HG02870 (cell line): ENCODE results near the gene C1QBP.
A peak's percentile ranks its signal among the peaks of the same experiment; 100 is the strongest.
"Not testable (repeated sequence)": the region's sequence is repeated elsewhere in the genome, so short reads cannot be mapped to it uniquely, and the experiment has no call there.

Experiments used
- ATAC-seq: cut with Tn5 transposase; IDR thresholded peaks from one replicate; pipeline ENCODE4 v1.9.1; 2021; ENCODE audit warnings: mild to moderate bottlenecking, moderate library complexity; ENCODE audit not compliant: unreplicated experiment

C1QBP gene

DNA sequence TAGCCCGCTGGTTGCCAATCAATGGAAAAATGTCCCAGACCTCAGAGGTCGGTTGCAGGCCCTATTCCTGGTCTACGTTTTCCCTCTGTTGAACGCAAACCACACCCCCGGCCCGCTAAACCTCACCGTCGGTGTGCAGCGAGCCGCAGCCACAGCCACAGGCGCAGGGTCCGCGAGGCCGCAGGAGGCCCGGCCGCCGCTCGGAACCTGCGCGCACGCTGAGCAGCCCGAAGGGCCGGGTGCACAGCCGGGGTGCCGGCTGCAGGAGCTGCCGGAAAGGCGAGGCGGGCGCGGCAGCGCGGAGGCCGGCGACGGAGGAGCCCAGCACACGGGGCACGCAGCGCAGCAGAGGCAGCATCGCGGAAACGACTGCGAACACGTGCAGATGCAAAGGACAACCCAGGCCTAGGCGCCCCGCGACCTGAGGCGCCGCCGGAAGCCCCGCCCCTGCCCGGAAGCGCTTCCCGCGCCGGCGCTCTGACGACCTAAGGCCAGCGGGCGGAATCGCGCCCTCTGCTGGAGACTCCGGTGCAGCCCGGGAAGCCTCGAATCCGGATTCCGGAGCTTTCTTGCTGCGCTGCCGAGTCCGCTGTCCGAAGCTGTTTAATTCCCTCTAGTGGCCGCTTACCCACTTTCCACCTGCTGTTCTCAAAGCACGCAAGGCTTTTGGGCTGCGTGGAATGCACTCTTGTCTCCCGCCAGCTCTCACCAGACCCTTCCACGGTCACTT, at the start of gene C1QBP:
Gene C1QBP (minus strand): TSS at position 440 of the 730 bp plus-strand sequence. CDS start 82 bp downstream, at position 358.
- ATAC-seq, result peak; percentile 69

DNA sequence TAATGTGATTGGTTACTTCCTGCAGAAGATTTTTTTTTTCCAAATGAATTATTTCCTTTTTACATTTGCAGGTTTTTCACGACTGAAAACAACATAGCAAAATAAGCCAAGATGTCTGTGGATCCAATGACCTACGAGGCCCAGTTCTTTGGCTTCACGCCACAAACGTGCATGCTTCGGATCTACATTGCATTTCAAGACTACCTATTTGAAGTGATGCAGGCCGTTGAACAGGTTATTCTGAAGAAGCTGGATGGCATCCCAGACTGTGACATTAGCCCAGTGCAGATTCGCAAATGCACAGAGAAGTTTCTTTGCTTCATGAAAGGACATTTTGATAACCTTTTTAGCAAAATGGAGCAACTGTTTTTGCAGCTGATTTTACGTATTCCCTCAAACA, 49.8 kb upstream of the C1QBP start:
- no peak for ATAC-seq

- peak; percentile 89 for ATAC-seq
Measured at GRCh38 chr17:5486206-5487124, 47.5 kb upstream of the C1QBP start, which contains the start of gene MIS12. MIS12 (plus strand) TSS chr17:5486566; CDS start chr17:5488863, 2,297 bp downstream.

DNA sequence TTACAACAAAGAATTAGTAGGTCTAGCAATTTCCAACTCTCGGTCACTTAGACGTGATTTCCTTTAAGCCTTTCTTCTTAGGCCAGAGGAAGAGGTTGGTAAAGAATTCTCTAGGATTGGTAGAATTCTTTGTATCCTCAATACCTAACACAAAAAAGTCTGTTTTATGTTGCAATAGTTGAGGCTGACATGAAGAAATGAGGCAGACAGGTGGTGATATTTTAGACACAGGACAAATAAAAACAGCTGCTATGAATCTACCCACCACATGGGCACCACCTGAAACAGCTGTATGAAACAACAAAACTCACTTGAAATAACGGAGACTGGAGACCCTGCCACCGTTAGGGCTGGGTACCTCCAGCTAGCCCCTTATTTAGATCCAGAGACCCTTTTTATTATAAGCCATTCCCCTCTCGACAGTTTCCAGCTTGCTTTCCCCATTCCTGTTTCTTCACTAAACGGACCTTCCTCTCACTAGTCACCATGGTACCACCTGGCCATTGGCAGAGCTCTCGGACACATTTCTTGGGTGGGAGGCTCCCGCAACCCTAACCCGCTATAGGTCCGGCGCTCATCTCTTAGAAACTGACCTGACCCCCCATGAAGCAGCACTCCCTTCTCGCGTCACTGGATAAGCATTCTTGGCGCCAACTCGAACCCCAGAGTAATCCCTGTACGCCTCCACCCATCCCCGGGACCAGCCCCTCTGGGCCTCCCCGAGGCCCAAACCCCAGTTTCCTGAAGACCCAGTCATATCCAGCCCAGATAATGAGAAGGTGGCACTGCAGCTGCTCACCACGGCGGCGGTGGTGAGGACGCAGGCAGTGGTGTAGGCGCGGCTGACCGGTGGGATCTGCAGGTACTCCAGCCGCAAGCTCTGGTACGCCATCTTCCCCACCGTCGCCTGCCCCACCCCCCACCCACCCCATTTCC, 46.6 kb upstream of the C1QBP start, which contains the start of gene DERL2:
Gene DERL2 (minus strand): TSS at position 909 of the 936 bp plus-strand sequence. CDS start 17 bp downstream, at position 892.
- peak; percentile 21 for ATAC-seq

DNA sequence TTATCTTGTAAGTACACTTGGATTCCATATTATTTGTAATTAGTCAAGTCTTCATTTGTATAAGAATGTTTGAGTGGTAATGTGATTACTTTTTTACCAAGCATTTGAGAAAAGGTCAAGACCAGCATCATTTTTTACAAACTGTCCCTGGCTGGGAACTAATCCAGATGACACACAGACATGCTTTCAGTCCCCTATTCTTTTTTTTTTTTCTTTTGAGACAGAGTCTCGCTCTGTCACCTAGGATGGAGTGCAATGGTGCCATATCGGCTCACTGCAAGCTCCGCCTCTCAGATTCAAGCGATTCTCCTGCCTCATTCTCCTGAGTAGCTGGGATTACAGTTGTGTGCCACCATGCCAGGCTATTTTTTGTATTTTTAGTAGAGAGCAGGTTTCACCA, 42.5 kb upstream of the C1QBP start:
- no peak for ATAC-seq

DNA sequence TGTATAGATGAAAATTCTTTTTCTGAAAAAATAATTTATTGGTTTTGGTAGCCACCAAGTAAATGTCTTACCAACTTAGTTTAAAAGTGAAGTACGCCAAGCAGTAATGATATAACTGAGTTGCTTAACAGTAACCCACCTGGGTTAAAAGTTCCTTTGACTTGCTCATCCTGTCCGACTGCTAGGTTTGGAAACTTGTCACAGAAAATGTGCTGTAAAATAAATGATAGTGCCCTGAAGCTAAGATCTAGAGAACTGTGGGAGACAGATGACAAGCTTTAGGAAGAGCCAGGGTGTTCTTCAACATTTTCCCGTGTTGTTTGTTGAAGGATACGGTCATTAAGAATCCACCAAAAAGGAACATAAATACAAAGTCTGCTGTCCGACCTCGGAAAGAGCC, 42.0 kb upstream of the C1QBP start:
- ATAC-seq, result no peak

DNA sequence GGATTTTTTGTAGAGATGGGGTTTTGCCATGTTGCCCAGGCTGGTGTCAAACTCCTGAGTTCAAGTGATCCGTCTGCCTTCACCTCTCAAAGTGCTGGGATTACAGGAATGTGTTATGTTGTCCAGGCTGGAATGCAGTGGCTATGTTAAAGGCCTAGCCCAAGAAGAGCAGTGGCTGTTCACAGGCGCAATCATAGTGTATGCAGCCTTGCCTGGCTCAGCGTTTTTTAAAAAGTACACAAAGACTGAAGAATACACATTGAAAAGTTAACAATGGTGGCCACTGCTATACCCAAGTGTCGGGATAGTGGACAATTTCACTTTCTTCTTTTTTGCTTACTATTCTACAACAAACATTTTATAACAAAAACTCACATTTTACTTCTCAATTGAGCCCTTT, 40.0 kb upstream of the C1QBP start:
- no peak for ATAC-seq

DNA sequence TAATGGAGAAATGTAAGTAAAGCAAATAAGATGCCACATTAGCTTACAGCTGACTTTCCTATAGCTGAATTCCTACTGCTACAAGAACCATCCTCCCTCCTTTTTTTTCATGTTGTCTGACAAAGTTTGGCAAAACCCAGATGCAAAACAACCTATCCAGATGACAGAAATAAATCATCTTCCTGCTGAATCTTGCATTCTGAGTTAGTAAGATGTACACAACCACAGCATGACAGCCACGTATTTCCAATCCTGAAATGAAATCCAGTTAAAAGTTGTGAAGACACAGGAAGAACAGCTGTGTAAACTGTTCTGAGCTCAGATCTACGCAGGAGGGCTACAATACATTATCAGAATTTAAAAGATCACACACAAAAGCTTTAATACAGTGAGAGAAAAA, 35.0 kb upstream of the C1QBP start:
- ATAC-seq, result no peak

GRCh38 chr17:5472511-5472910, 33.6 kb upstream of the C1QBP start:
- no peak for ATAC-seq

DNA sequence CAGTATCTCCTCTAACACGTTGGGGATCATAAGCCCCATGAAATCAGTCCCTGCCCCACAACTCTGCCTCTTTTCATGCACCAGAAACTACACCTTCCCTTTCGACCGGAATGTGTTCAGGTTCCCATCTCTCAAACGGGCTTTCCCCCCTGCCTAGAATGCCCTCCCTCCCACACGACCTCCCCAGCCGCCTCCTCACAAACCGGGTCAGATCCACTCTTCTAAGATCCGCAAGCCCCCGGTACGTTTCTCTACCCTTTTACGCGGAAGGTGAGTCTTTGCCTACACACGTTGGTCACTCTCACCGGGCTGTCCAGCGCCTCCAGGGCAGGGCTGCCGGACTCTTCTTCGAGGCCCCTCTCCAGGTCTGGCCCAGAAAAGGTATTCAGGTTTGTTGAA, 29.1 kb upstream of the C1QBP start:
- peak; percentile 12 for ATAC-seq

DNA sequence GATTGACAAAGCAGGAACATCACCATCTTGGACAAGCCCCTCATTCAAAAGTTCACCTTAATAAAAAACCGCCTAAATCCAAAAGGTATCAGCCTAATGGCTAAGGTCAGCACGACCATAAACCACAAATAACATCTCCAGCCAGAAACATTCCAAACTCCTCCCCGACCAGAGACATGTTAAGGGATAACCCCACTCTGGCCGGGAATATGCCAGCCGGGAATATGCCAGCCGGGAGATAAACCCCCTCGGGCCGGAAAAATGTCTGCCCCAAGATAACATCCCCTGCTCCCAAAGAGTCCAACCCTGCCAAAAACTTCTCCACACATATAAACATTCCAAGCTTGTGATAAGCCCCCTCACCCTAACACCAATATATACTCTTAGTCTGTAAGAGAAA, 28.5 kb upstream of the C1QBP start:
- ATAC-seq, result no peak

GRCh38 chr17:5466295-5466694, 27.3 kb upstream of the C1QBP start:
- no peak for ATAC-seq

GRCh38 chr17:5464717-5465507, 26.0 kb upstream of the C1QBP start:
- ATAC-seq, result no peak

DNA sequence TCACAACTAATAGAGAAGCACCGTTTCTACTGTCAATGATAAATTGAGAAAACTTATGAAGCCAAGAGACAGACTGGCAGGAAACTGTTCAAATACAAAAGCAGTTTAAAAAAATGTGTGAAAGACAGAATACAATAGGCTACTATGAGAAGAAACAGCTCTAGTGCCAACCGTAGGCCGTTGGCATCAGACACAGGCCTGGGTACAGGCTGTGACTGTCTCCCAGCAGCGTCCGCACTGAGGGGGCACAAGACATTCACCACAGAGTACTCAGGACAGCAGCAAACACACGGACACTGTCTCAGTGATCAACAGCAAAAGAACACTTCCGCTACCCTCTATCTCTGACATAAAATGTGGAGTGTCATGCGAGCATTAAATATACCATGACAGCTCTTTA, 7.8 kb upstream of the C1QBP start:
- no peak for ATAC-seq

DNA sequence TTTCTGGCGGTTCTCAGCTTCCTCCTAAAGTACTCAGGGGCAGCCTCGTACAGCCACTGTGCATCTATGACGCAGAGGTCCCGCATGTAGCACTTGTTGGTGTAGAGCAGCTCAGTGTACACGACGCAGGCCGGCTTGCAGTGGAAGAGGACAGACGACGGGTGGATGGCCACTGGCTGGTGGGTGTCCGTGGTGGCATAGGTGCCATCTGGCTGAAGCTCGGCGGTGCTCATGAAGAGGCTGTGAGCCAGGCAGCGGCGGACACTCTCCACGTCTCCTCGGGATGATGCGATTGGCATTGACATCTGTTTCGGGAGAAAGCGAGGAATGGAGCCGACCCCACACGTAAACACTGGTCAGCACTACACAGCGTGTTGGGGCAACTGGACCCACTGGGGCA, 5.3 kb upstream of the C1QBP start:
- ATAC-seq, result no peak

DNA sequence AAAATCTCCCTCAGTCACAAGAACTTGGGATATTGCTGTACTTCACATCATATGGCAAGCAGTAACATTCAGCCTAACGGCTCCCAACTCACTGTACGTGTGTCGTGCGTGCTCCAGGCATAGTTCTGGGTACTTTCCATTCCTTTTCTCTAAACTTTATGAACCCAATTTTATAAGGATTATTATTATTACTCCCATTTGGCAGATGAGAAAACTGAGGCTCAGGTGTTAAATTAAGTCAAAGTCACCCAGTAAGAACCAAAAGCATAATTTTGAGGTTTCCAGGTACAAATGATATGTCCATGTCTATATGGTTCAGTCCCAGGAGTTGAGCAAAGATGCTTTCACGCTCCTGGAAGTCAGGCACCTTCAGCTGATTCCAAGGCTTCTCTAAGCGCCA, 4.8 kb upstream of the C1QBP start:
- ATAC-seq, result no peak

GRCh38 chr17:5439446-5439764, 450 bp upstream of the C1QBP start:
- no peak for ATAC-seq

- no peak for ATAC-seq
Measured at GRCh38 chr17:5437721-5438317, 1.1 kb downstream of the C1QBP start.

- ATAC-seq, result not testable (repeated sequence)
Measured at GRCh38 chr17:5435781-5436315, 3.1 kb downstream of the C1QBP start.
